Left renal pelvis (tissue), 4 donors: Measurements from ENCODE around the gene LRRC9. TPM values are rescaled to one million over a fixed set of nuclear protein-coding genes. Genes with fewer than 3 reads are reported as not detected.
"Not testable (repeated sequence)": the region's sequence is repeated elsewhere in the genome, so short reads cannot be mapped to it uniquely, and the experiment has no call there.

Experiments used
- DNase-seq, 4 donors: peaks; one replicate each; pipeline ENCODE4 v3.0.0-alpha.2; 2013; ENCODE audit warnings: low read depth in 4 of 4, low spot score in 3 of 4
- polyA plus RNA-seq, 4 donors: library from polyadenylated mRNA; unstranded; fragments of 120-200 nt; gene quantifications; one replicate each; pipeline ENCODE4 v1.2.1, GENCODE V29; 2013; ENCODE audit not compliant: insufficient read length in 4 of 4

The LRRC9 gene
- polyA plus RNA-seq, 4 donors = 0.14 to 3.3 (median 2.3) TPM

DNA sequence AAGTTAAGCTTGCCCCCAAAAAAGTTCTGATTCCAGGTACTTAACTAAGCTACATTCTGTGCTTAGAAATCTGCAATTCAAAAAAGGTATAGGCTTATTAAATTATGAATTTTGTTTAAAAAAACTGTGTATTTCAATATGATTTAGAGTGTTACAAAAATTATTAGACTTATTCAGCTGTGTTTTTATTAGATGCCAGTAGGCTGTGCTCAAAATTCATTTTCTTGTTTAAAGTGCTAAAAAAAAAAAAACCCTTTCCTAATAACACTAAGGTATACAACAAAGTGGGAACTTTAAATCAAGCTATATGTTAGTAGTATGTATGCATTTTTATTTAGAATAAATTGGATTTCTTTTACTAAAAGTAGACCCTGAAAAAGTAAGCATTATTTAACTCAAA is 25.0 kb downstream of the LRRC9 start:
- DNase-seq = no peak

DNA sequence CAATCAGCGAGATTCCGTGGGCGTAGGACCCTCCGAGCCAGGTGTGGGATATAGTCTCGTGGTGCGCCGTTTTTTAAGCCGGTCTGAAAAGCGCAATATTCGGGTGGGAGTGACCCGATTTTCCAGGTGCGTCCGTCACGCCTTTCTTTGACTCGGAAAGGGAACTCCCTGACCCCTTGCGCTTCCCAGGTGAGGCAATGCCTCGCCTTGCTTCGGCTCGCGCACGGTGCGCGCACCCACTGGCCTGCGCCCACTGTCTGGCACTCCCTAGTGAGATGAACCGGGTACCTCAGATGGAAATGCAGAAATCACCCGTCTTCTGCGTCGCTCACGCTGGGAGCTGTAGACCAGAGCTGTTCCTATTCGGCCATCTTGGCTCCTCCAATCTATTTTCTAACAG is 32.2 kb downstream of the LRRC9 start:
- DNase-seq = not testable (repeated sequence)

DNA sequence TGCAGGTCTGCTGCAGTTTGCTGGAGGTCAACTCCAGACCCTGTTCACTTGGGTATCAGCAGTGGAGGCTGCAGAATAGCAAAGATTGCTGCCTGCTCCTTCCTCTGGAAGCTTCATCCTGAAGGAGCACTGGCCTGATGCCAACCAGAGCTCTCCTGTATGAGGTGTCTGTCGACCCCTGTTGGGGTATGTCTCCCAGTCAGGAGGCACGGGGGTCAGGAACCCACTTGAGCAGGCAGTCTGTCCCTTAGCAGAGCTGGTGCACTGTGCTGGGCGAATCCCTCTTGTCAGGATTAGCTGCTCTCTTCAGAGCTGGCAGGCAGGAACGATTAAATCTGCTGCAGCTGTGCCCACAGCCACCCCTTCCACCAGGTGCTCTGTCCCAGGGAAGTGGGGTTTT is 37.9 kb downstream of the LRRC9 start:
- DNase-seq = not testable (repeated sequence)

DNA sequence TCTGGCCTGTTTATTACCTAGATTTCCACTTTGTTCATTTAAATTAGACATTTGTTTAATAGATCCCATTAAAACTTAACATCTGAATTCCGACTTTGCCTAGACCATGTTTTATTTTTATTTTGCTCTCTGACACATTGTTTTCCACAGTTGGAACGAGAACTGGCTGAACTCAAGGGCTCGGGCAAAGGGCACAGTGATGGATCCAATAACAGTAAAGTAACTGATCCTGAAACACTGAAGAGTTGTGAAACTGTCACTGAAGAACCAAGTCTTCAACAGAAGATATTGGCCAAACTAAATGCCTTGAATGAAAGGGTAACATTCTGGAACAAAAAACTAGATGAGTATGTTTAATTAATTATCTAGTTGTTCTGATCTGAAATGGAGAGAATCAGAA is 39.7 kb downstream of the LRRC9 start:
- no peak for DNase-seq

DNA sequence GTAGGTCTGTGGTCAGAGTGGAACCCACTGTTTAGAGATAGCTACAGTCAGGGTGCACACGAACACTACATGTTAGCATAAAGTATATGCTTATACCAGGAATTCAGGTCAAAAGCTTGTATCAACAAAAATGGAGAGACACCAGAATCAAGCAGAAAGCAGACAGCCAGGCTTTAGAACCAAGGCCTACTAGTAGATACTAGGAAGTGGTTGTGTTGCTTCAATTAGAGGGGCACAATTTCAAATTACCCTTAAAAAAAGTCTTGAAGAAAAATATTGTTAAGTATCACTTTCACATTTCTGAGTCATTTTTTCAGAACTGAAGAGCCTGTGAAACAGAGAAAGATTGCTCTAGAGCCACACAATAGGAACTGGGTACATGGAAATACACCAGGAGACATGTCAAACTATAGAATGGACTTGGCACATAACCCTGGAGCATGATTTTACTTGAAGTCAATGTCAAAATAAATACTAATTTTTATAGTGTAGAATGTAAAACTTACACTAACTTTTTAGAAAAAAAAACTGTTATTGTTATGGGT is 41.6 kb downstream of the LRRC9 start:
- no peak for DNase-seq

DNA sequence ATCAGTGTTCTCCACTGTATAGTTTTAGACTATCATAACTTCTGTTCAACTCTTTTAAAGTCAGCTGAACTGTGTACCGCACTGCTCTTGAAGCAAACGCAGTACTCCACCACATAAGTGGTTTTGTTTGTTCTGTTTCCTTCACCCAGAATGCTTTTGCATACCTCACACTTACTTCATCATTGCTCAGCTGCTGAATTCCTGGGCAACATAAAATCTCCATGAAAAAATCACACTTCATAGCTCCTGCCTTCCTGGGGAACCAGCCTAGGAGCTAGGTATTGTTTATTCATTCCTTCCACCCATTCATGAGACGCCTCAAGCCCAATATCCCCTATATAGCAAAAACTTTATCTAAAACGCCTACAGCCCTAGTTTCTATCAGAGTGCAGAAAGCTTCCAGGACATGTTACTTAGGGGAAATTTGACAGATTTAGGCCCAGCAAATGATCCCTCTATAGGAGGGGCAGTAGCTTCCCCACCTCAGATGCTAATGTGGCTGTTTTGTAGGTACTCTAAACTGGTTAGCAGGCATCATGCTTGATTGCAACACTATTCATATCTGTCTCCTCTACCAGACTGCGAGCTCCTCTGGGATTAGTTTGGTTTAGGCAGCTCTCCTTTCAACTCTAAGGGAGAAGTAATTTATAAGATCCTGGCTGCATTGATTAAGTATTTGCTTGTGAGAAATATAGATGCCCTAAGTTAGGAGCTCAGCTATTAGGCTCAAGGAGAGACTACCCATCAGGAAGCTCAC is 44.5 kb downstream of the LRRC9 start:
- no peak for DNase-seq

DNA sequence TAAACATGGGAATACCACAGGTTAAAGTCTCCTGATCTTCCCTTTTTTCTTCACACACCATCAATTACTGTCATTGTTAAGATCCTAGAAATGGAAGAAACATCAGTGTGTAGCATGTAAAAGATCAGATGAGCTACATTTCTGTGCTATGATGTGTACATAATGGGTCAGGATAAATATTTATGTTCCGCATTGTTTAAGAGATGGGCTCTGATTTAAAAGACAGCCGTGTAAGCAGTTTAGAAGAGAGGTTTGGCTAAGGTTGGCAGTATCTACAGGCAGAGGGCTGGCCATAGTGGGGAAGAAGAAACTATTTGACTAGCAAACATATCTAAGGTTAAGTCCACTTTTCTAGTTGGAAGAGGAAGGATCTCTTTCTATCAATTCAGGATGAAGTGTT is 49.4 kb downstream of the LRRC9 start:
- DNase-seq = no peak

DNA sequence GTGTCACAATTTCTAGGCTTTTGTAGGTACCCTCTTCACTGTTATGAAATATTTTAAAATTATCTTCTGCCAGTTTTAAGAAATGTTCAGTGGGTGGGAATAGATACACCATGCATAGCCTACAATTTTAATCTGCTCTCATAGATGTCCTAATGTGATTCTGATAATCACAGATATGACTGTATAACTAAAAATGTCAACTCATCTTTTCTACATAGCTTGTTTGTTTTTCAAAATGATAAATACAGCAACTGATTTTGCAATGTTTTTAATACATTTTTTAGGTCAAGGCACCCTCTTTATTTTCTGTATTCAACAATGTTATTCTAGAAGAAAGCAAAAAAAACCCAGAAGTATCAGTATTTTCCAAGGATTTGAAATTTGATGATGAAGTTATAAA is 61.6 kb downstream of the LRRC9 start:
- DNase-seq = no peak

DNA sequence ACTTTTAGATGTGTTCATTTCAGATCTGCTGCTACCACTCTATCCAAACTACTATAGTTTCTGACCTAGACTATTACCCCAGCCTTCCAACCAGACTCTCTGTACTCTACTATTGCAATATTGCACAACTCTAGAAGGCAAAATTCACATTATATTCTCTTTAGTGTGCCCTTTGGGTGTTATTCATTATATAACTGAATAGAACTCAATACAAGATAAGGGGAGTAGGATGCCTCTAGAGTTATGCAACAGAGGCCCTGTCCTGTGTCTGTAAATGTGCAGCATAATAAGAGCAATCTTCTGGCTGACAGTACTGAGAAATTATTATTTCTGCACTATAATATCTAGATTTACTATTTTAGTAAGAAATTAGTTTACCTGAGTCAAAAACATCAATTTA is 63.1 kb downstream of the LRRC9 start:
- DNase-seq = no peak

DNA sequence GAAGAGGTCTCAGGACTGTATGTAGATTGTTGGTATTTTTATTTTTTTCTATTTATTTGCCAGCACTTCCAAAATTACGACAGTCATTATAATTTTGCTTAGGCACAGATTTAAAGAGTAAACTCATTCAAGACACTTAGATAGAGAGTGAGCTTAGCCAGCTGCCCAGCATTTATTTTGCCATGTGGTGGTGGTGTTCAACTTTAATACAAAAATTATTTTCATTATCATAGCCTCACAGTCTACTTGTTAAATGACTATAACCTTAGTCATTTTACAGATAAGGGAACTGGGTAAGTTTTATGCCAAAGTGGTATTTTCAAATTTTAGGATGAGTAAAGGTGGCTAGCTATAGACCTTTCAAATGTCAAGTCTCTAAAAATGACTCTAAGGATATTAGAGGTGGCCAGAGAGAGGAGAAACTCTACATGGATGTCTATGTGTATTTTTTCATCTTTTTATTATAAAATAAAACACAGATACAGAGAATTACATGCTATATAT is 66.7 kb downstream of the LRRC9 start:
- no peak for DNase-seq

DNA sequence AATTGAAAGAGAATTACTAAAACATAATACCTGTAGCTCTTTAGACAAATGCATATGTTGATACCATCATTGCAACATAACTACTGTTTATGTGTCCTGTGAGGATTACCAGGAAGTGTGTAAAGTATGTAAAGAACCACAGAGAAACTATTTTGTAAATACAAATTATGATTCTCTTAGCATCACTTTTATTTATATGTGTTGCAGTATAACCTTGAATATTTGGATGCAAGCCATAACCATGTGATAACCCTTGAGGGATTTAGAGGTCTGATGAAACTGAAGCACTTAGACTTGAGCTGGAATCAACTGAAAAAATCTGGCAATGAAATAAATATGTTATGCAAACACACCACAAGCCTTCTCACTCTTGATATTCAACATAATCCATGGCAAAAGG is 77.5 kb downstream of the LRRC9 start:
- DNase-seq = no peak

DNA sequence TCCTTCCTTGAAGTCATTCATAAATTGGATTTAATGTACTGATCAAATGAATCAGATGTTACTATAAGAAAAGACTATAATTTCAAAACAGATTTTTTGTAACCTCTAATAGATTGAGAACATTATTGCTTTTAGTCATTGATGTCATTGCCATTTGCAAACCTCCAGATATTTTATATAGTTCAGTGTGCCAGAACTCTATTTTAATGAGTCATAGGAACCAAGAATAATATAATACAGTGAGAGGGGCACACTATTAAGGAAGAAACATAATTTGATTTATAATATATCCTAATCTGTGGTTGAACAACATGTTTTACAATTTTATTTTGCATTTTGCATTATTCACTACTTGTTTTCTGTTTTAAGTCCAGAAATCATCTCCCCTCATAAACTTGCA is 78.0 kb downstream of the LRRC9 start:
- DNase-seq = no peak

DNA sequence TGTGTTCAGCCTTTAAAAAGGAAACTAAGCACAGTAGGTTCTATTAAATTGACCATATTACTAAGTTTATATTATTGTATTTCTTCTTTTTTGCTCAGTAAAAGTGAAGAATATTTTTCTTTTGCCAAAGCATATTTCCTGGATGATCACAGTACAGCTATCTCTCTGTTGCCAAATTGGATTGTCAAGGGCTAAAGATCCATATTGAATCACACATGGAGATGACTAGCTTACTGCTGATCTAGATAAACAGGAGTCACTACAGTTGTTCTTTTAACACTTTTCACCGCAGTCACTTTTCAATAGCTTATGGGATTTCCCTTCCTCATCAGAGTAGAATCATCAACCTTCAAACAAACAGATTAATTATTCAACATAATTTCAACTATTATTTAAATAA is 78.6 kb downstream of the LRRC9 start:
- no peak for DNase-seq

DNA sequence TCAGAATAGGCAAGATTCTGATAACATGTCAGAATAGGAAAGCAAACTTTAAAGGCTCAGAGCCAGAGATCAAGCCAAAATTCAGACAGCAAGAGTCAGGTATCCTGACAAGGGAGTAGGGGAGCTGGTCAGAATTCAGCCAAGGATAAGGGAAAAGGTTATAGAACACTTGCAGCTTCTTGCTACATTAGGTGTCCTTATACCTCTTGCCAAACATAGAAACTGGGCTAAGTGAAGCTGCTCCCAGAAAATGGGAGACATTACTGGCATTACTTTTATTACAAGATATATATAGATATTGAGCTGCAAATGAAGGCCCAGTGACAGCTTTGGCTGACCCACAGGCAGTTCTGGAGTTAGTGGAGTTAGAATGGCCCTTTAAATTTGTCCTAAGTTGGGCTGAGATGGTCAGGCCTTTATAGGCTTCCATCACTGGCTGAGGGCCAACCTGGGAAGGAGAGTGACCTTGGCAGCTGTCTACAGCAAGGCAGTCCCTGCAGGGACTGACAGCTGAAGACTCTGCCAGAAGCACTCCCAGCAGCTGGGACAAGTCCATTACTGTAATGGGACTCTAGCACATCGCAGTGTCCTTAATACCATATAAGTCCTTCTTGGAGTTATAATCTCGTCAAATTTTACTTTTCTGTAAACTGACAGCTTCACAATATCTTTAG is 83.0 kb downstream of the LRRC9 start:
- no peak for DNase-seq

DNA sequence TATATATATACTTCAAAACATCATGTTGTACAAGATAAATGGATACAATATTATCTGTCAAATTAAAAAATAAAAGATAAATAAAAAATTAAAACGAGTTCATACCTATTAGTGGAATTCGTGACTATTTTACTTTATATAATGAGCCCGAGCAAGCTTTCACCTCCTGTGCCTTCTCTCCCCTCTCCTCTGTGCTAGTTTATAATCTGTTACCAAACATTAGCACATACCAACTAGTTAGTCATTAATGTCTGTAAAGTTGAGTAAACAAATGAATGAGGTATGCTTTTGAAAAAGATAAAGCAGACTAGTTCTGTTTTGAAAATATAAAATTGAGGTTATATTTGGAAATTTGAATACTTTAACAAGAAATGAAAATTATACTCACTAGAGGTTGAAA is 84.0 kb downstream of the LRRC9 start:
- DNase-seq = no peak

DNA sequence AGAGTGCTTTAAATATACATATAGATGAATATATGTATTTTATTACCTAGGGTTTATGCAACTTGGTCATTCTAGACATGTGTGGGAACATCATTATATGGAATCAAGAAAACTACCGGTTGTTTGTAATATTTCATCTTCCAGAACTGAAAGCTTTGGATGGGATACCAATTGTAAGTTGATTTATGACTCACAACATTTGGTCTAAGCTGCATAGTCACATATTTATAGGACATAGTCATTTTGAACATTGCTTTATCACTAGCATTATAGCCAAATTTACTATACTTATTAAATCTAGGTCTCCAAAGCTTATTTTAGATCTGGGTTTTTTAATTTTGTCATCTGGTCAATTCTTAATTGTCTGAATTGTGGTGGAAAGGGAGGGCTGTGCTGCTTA is 88.1 kb downstream of the LRRC9 start:
- no peak for DNase-seq

DNA sequence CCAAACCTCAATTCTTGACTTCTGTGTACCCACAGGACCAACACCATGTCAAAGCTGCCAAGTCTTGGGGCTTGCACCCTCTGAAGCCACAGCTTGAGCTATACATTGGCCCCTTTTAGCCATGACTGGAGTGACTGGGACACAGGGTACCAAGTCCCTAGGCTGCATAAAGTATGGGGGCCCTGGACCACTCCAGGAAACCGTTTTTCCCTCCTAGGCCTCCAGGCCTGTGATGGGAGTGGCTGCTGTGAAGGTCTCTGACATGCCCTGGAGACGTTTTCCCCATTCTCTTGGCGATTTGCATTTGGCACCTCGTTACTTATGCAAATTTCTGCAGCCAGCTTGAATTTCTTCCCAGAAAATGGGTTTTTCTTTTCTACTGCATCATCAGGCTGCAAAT is 90.3 kb downstream of the LRRC9 start:
- DNase-seq = not testable (repeated sequence)

DNA sequence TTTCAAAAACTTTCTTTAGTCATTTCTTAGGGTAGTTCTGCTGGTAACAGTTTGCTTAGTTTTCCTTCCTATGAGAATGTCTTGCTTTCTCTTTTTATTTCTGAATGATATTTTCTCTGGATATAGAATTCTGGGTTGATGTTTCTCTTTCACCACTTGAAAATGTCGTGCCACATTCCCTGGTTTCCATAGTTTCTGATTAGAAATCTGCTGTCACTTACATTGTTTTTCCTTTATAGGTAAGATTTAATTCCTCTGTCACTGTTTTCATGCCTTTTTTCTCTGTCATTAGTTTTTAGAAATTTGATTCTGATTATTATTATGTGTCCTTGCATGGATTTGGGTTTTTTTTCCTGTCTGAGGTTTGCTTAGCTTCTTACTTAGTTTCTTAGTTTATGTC is 94.5 kb downstream of the LRRC9 start:
- DNase-seq = no peak

DNA sequence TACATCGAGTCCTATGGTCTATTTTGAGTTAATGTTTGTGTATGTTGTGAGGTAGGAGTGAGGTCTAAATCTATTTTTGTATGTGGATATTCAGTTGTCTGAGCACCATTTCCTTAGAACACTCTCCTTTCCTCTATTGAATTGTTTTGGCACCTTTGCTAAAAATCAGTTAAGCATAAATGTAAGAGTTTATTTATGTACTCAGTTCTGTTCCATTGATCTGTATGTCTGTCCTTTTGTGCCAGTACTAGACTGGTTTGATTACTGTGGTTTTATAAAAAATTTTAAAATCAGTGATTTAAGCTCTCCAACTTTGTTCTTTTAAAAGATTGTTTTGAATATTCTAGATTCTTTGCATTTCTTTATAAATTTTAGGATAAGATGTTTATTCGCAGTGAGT is 101.7 kb downstream of the LRRC9 start:
- DNase-seq = no peak

DNA sequence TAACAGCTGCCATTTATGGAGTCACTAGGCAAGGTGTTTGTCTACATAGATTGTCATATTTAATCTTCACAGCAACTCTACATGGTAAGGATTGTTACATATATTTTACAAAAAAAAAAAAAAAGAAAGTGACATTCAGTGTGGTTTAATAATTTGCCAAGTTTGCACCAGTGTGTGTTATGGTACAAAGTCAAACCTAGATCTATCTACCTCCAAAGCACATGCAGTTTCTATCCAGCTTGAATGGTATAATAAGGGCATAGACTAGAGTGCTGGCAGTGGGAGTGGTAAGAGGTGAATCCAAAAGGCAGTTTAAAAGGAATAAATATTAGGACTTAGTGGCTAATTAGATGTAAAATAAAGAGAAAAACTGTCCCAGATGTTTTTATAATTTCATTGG is 105.6 kb downstream of the LRRC9 start:
- no peak for DNase-seq

DNA sequence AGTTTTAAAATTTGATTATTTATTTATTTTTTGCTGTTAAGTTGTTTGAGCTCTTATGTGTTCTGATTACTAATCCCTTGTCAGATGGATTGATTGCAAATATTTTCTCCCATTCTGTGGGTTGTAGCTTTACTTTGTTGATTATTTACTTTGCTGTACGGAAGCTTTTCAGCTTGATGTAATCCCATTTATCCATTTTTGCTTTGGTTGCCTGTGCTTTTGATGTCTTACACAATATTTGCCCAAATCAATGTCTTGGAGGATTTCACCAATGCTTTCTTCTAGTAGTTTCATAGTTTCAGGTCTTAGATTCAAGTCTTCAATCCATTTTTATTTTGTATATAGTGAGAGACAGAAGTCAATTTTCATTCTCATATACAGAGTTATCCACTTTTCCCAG is 115.2 kb downstream of the LRRC9 start:
- no peak for DNase-seq

DNA sequence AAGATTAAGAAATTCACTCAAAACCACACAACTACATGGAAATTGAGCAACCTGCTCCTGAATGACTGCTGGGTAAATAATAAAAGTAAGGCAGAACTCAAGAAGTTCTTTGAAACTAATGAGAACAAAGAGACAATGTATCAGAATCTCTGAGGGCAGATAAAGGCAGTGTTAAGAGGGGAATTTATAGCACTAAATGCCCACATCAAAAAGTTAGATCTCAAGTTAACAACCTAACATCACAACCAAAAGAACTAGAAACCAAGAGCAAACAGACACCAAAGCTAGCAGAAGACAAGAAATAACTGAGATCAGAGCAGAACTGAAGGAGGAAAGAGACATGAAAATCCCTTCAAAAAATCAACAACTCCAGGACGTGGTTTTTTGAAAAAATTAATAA is 128.0 kb downstream of the LRRC9 start:
- DNase-seq = not testable (repeated sequence)
